PC-9 (cell line): ENCODE measurements around the gene FGB.
A peak's percentile ranks its signal among the peaks of the same experiment; 100 is the strongest.

Experiments used
- CTCF ChIP-seq: fragments of 200-600 bp; sonication (generic); conservative IDR thresholded peaks from 2 replicates; pipeline ENCODE4 v1.6.1; 2017; ENCODE audit warnings: mixed run types, antibody characterized with exemption, mild to moderate bottlenecking, moderate library complexity
- EZH2 ChIP-seq: fragments of 200-600 bp; sonication (generic); IDR thresholded peaks from 2 replicates; pipeline ENCODE4 v1.8.0; 2017; ENCODE audit warnings: antibody characterized with exemption, low read depth

GRCh38 chr4:154618708-154619315 is 56.0 kb downstream of the FGB start:
- TF ChIP-seq CTCF (peak; percentile 76), EZH2 (no peak)
